Right lobe of liver (tissue), 4 donors: Measurements from ENCODE around the gene TTC6.

Source experiments
- CTCF ChIP-seq, 4 donors: fragments of 200-600 bp in 3 of 4; fragments of 450-650 bp in 1 of 4; IDR thresholded peaks; one replicate each; pipeline versions ENCODE4 v1.5.1 to v1.8.0; 2016 to 2022; ENCODE audit warnings: antibody characterized with exemption in 4 of 4, mild to moderate bottlenecking in 2 of 4
- POLR2A ChIP-seq: fragments of 450-650 bp; IDR thresholded peaks from one replicate; pipeline ENCODE4 v1.6.1; 2017; ENCODE audit warnings: antibody characterized with exemption, mild to moderate bottlenecking
- donor health status: DM: no; HTN: no; CAD: no.
- donor health status: DM: no; HTN: no; CAD: no.
- donor health status: DM: no; HTN: yes; CAD: no.

GRCh38 chr14:37585101-37585511 is 10.3 kb upstream of the TTC6 start:
- TF ChIP-seq CTCF (IDR thresholded peaks at IDR 0.05) (no peak), POLR2A (no peak)
